Middle frontal gyrus (tissue), 1 donor: ENCODE results near the gene MRM2.
A peak's percentile ranks its signal among the peaks of the same experiment; 100 is the strongest.

Source experiments
- DNase-seq: peaks from one replicate; pipeline ENCODE4 v3.0.0-alpha.2; 2015; ENCODE audit warnings: low spot score; ENCODE audit errors: extremely low spot score

Gene MRM2

GRCh38 chr7:2224491-2224928 lies 17.5 kb downstream of the MRM2 start:
- DNase-seq: no peak

DNA sequence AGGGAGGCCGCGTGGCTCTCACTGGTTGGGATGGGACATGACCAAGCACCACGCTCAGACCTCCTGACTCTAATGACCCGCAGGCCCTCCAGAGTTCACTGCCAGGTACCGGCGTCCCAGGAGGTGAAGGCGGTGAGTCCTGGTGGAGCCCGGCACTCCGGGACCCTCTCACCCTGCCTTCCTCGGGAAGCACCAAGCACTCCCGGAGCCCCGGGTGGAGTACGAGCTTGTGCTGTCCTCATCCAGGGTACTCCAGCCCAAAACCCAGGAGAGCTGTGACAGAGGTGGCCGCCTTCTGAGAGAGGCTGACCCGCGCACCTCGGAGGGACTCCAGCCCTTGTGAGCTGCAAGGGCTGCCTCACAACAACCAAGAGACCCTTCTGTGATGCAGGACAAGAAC lies 18.7 kb downstream of the MRM2 start:
- DNase-seq: no peak

- no peak for DNase-seq
These were observed 19.5 kb downstream of the MRM2 start for GRCh38 chr7:2222516-2222915.

- DNase-seq: no peak
These were observed 21.1 kb downstream of the MRM2 start for GRCh38 chr7:2220954-2221353.

- no peak for DNase-seq
These were observed 21.5 kb downstream of the MRM2 start for GRCh38 chr7:2220506-2220905.

GRCh38 chr7:2220030-2220429 lies 22.0 kb downstream of the MRM2 start:
- DNase-seq: no peak

DNA sequence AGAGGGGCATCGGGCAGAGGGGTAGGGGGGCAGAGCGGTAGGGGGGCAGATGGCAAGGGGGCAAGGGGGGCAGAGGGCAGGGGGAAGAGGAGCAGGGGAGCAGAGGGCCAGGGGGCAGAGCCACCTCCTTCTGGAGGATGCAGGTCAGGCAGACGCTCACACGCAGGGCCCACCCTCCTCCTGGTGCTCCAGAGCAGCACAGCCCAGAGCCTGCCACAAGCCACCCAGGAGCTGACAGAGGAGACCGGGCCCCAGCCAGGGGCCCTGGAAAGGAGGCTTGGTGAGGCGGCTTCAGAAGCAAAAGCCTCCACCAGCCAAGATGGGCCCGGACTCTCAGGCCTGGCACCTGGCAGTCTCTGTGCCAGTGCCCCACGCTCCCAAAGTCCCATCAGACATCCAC lies 22.4 kb downstream of the MRM2 start:
- no peak for DNase-seq

DNA sequence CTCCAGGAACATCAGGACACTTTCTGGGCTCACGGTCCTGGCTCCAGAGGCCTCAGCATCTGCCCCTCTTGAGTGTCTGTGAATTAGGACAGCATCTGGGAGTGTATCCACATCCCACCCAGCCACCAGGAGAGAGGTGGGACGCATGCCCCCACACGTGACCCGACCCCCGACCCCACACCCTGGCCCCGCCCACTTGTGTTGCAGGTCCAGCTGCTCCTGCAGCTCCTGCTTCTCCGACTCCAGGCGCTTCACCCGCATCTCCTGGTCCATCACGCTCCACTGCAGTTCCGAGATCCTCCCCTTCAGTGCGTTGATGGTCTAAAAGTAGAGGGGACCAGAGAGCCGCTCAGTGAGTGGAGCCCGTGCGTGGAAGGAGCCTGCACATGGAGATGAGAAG lies 22.9 kb downstream of the MRM2 start:
- DNase-seq: no peak

DNA sequence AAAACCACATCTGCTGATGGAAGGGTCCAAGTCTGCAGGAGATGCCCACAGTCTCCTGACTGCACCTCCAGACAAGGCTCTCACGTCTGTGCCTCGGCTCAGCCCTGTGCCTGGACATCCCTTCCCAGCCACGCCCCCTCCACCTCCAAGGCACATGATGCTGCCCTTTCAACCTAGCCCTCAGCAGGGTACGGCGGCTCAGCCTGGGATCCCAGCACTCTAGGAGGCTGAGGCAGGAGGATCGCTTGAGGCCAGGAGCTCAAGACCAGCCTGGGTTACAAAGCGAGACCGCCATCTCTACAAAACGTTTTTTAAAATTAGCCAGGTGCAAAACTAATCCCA lies 23.6 kb downstream of the MRM2 start:
- DNase-seq: no peak

- DNase-seq: no peak
These were observed 24.1 kb downstream of the MRM2 start for GRCh38 chr7:2217716-2218443.

DNA sequence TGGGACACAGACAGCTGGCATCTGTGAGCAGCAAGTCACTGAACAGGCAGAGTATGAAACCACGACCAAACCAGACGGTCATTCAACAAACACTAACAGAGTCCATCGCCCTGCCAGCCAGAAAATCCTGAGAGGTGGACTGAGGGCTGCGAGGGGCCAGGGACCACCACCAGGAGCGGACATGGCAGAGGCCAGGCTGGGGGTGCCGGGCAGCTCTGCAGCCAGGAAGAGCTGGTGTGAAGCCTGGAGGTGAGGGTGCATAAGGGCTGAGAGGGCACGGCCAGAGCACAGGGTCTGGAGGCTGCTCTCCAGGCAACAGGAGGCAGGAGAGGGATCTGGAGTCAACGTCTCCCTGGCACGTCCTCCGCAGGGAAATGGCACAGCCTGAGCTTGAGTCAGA lies 24.8 kb downstream of the MRM2 start:
- DNase-seq: no peak

GRCh38 chr7:2215851-2216250 lies 26.2 kb downstream of the MRM2 start:
- DNase-seq: no peak

DNA sequence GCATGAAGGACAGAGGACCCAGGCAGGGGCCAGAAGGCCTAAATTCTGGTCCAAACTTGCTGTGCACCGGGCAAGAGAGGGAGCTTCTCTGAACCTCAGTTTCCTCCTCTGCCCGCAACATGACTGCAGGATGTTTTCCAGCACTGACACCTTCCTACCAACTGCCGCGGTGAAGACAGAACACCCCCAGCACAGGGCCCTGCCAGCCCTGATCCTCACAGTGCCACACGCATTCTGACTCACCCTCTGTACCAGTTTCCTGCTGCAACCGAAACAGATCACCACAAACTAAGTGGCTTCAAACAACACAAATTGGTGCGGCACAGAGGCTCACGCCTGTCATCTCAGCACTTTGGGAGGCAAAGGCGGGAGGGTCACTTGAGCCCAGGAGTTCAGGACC lies 27.4 kb downstream of the MRM2 start:
- DNase-seq: no peak

- DNase-seq: no peak
These were observed 28.3 kb downstream of the MRM2 start for GRCh38 chr7:2213551-2214215.

DNA sequence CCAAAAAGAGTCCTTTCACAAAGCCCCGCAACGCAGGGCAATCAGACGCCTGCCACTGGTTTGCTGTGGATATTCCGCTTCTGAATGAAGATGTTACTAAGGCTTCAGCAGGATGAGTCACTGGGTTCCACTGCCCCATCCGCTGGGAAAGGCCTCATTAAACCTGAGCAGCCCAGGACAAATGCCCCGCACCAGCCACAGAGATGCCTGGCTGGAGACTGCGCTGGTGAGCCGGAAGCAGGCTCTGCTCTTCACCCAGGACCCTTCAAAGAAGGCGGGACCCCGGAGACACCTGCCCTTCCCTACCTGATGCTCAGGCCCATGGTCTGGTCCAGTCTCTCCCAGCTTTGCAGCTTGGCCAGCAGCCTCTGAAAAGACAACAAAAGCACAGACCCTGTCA lies 29.1 kb downstream of the MRM2 start:
- no peak for DNase-seq

- DNase-seq: no peak
These were observed 30.1 kb downstream of the MRM2 start for GRCh38 chr7:2211926-2212325.

DNA sequence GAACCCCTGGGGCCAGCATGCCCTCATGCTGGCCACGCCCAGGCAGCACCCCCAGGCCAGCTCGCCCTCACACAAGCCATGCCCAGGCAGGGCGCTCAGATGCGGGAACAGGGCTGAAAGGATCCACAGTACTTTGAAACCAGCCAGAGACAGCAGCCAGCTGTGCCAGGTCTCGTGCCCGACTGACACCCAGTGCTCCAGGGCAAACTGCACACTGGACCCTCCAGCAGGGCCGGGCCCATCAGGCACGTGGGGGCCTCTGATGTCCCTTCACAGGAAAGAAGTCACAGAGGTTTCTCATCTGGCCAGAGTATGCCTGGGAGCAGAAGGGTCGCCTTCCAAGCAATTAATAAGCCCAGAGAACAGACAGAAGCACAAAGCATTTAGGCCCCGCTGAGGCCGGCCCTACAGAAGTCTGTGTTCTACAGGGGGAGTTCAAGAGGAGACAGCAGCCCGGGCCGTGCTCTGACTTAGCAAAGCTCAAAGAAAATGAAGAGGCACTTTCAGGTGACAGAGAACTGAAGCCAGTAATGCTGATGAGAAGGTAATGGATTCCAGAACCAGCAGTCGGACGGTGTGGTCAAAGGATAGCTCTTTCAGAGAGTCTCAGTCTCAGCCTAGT lies 30.6 kb downstream of the MRM2 start:
- DNase-seq: no peak

GRCh38 chr7:2210551-2211258 lies 31.3 kb downstream of the MRM2 start:
- DNase-seq: no peak

DNA sequence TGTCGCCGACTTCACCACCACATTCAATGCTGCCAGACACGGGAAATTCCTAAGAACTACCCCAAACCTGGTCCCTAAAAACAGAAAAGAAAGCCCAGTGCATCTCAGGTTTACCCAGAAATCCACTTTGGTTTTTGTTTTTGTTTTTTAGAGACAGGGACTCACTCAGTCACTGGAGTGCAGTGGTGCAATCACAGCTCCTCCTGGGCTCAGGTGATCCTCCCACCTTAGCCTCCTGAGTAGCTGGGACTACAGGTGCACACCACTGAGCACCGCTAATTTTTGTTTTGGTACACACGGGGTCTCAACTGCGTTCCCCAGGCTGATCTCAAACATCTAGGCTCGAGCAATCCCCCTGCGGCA lies 32.1 kb downstream of the MRM2 start:
- DNase-seq: no peak

- DNase-seq: peak; percentile 54
These were observed 32.7 kb downstream of the MRM2 start for GRCh38 chr7:2209146-2209960.

DNA sequence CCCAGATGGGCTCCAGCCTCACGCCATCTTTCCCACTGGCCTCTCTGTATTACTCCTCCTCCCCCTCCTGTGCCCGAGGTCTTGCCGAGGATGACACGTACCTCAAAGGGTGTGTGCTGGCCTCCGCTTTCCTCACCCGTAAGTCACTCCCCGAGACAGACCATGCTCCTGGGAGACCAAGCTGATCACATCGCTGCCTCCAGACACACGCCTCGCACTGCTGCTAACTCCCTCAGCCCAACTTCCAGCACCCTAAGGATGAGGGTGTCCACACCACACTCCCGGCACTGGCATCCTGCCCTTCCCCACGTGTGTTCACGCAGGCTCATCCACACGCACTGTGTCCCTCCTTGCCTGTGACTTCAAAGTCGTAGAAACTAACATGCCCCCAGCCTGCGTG lies 33.3 kb downstream of the MRM2 start:
- no peak for DNase-seq
